Measurements from ENCODE around the gene PLCB4.

PLCB4 gene

DNA sequence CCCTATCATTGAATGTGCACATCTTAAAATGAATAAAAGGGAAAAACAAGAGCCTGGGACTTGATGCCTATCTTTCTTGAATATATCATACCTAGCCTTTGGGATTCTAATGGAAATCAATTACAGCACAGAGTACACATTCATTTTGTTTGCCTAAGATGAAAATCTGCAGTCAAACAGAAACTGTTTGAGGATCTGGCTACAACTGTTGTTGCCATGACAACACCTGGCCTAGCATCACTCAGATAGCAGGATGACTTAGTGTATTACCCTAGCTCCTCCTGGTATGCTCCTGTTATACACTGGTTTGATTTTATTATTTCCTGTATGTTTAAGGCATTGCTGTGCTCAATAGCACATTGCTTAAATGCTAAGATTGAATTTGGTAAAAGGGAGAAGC is 374.0 kb downstream of the PLCB4 start:
- Histone ChIP-seq H4K20me1 (ENCODE audit: low read depth, low read length) (no peaks in the 10 kb centered on the region), H3K9ac (ENCODE audit: low read length) (no peak overlapping the region), H3K27me3 (ENCODE audit: low read length) (no peaks in the 10 kb centered on the region), H3F3A (ENCODE audit: insufficient read depth) (no peaks in the 10 kb centered on the region), H3K36me3 (ENCODE audit: low read length) (no peaks in the 10 kb centered on the region), H3K9me2 (replicated peaks; ENCODE audit: insufficient read depth, low read length) (no peaks in the 10 kb centered on the region), H3K4me3 (ENCODE audit: insufficient read depth, low read length, poor library complexity, severe bottlenecking) (no peak overlapping the region), H3K9me3 (ENCODE audit: insufficient read depth, low read length) (no peaks in the 10 kb centered on the region), H3K27ac (ENCODE audit: low read depth, low read length) (no peak overlapping the region), H3K79me2 (ENCODE audit: insufficient read depth, low read length) (no peaks in the 10 kb centered on the region), H3K4me2 (ENCODE audit: low read depth, low read length, poor library complexity, severe bottlenecking) (no peak overlapping the region), H2AFZ (ENCODE audit: low read depth, low read length, severe bottlenecking) (no peak overlapping the region)
- TF ChIP-seq EZH2phosphoT487 (conservative IDR thresholded peaks at IDR 0.05; ENCODE audit: low read length) = no peak
- TF ChIP-seq, protein P1, sequence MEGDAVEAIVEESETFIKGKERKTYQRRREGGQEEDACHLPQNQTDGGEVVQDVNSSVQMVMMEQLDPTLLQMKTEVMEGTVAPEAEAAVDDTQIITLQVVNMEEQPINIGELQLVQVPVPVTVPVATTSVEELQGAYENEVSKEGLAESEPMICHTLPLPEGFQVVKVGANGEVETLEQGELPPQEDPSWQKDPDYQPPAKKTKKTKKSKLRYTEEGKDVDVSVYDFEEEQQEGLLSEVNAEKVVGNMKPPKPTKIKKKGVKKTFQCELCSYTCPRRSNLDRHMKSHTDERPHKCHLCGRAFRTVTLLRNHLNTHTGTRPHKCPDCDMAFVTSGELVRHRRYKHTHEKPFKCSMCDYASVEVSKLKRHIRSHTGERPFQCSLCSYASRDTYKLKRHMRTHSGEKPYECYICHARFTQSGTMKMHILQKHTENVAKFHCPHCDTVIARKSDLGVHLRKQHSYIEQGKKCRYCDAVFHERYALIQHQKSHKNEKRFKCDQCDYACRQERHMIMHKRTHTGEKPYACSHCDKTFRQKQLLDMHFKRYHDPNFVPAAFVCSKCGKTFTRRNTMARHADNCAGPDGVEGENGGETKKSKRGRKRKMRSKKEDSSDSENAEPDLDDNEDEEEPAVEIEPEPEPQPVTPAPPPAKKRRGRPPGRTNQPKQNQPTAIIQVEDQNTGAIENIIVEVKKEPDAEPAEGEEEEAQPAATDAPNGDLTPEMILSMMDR (IDR thresholded peaks at IDR 0.05; ENCODE audit: insufficient read depth, low read length, poor library complexity, severe bottlenecking) = no peak

DNA sequence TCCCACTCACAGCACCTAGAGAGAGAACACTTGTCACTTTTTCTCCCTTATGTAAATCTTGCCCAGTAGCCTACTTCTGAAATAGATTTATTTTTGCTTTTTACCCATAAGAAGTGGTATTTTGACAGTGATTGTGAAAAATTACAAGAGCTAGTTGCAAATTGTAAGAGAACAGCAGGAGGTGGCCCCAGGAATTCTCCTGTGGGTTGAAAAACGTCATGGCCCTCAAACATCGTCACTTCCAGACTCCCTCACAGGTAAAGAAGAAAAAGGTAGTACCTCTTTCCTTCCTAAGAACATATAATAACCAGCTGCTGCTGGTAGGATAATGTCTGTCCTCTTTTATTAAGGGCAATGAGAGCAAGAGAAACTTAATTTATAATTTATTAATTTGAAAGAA is 376.0 kb downstream of the PLCB4 start:
- Histone ChIP-seq H3K9me3 (ENCODE audit: insufficient read depth, low read length) (no peaks in the 10 kb centered on the region), H3K27me3 (ENCODE audit: low read length) (no peaks in the 10 kb centered on the region), H3K36me3 (ENCODE audit: low read length) (no peaks in the 10 kb centered on the region), H3K27ac (ENCODE audit: low read depth, low read length) (no peak overlapping the region), H3K79me2 (ENCODE audit: insufficient read depth, low read length) (no peaks in the 10 kb centered on the region), H2AFZ (ENCODE audit: low read depth, low read length, severe bottlenecking) (no peak overlapping the region), H3K4me3 (ENCODE audit: insufficient read depth, low read length, poor library complexity, severe bottlenecking) (no peak overlapping the region), H4K20me1 (ENCODE audit: low read depth, low read length) (no peaks in the 10 kb centered on the region), H3K4me2 (ENCODE audit: low read depth, low read length, poor library complexity, severe bottlenecking) (no peak overlapping the region), H3K9ac (ENCODE audit: low read length) (no peak overlapping the region), H3F3A (ENCODE audit: insufficient read depth) (no peaks in the 10 kb centered on the region), H3K9me2 (replicated peaks; ENCODE audit: insufficient read depth, low read length) (no peaks in the 10 kb centered on the region)
- TF ChIP-seq, protein P1 (IDR thresholded peaks at IDR 0.05; ENCODE audit: insufficient read depth, low read length, poor library complexity, severe bottlenecking) = no peak
- TF ChIP-seq EZH2phosphoT487 (conservative IDR thresholded peaks at IDR 0.05; ENCODE audit: low read length) = no peak

DNA sequence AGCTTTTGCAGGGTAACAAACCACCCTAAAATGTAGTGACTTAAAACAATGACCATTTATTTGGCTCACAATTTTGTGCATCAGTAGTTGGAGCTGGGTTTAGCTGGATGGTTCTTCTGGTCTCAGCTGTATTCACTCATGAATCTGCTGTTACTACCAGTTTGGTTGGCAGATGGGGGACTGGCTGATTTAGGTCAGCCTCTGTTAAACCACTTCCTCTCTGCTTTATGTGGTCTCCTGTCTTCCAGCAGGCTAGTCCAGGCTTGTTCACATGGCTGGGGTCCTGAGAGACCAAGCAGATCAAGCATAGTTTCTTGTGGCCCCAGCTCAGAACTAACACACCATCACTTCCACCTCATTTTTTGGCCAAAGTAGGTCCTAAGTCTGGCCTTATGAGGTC is 378.3 kb downstream of the PLCB4 start:
- Histone ChIP-seq H3K9ac (ENCODE audit: low read length) (no peak overlapping the region), H3K4me3 (ENCODE audit: insufficient read depth, low read length, poor library complexity, severe bottlenecking) (no peak overlapping the region), H3K9me3 (ENCODE audit: insufficient read depth, low read length) (no peaks in the 10 kb centered on the region), H3K27ac (ENCODE audit: low read depth, low read length) (no peak overlapping the region), H2AFZ (ENCODE audit: low read depth, low read length, severe bottlenecking) (no peak overlapping the region), H3K36me3 (ENCODE audit: low read length) (no peaks in the 10 kb centered on the region), H3K9me2 (replicated peaks; ENCODE audit: insufficient read depth, low read length) (no peaks in the 10 kb centered on the region), H3F3A (ENCODE audit: insufficient read depth) (no peaks in the 10 kb centered on the region), H3K4me2 (ENCODE audit: low read depth, low read length, poor library complexity, severe bottlenecking) (no peak overlapping the region), H4K20me1 (ENCODE audit: low read depth, low read length) (no peaks in the 10 kb centered on the region), H3K27me3 (ENCODE audit: low read length) (no peaks in the 10 kb centered on the region), H3K79me2 (ENCODE audit: insufficient read depth, low read length) (no peaks in the 10 kb centered on the region)
- TF ChIP-seq EZH2phosphoT487 (conservative IDR thresholded peaks at IDR 0.05; ENCODE audit: low read length) = no peak
- TF ChIP-seq, protein P1 (IDR thresholded peaks at IDR 0.05; ENCODE audit: insufficient read depth, low read length, poor library complexity, severe bottlenecking) = no peak

All from SU-DHL-6 (cell line).